Measurements from ENCODE around the gene IL10. TPM values are rescaled to one million over a fixed set of nuclear protein-coding genes. Genes with fewer than 3 reads are reported as not detected.

The IL10 gene
- polyA plus RNA-seq, 1 of the 3 experiments (the other 2 are of a cell fraction) = not detected

DNA sequence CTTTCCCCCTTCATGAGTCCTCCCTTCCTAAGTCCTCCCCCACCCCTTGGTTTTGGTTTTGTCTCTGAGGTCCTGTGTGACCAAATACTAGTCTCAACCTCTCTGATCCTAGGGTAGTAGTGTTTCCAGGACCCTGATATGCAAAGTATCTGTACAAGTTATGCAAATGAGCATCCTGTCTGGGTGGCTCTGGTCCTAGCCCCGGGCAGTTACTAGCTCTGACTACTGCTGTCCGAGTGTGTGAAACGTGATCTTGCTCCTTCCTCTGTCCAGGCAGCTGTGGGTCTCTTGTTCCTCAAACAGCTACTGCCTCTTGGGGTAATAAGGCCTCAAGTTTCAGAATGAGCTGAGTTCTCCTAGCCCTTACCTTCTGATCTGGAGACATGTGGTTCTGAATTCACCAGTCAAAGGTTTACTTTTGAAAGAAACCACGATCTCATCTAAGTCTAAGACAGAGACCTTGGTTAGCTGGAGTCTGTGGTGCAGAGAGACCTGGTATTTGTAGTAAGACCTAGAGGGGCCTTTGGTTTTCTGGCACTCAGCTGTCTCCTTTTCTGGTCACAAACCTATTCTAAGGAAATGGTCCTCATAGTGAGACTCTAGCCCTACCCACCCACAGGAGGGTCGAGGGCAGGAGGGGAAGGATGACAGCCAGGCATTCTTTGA is 32.8 kb downstream of the IL10 start (continued):
- no peak for TF ChIP-seq RXRA (IDR thresholded peaks at IDR 0.05; ENCODE audit: borderline replicate concordance, low read depth)
- TF ChIP-seq, protein P1, sequence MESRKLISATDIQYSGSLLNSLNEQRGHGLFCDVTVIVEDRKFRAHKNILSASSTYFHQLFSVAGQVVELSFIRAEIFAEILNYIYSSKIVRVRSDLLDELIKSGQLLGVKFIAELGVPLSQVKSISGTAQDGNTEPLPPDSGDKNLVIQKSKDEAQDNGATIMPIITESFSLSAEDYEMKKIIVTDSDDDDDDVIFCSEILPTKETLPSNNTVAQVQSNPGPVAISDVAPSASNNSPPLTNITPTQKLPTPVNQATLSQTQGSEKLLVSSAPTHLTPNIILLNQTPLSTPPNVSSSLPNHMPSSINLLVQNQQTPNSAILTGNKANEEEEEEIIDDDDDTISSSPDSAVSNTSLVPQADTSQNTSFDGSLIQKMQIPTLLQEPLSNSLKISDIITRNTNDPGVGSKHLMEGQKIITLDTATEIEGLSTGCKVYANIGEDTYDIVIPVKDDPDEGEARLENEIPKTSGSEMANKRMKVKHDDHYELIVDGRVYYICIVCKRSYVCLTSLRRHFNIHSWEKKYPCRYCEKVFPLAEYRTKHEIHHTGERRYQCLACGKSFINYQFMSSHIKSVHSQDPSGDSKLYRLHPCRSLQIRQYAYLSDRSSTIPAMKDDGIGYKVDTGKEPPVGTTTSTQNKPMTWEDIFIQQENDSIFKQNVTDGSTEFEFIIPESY (IDR thresholded peaks at IDR 0.05; ENCODE audit: borderline replicate concordance, low read depth) = no peak
- TF ChIP-seq SMC3 (IDR thresholded peaks at IDR 0.05; ENCODE audit: low read depth, low read length) = no peak

DNA sequence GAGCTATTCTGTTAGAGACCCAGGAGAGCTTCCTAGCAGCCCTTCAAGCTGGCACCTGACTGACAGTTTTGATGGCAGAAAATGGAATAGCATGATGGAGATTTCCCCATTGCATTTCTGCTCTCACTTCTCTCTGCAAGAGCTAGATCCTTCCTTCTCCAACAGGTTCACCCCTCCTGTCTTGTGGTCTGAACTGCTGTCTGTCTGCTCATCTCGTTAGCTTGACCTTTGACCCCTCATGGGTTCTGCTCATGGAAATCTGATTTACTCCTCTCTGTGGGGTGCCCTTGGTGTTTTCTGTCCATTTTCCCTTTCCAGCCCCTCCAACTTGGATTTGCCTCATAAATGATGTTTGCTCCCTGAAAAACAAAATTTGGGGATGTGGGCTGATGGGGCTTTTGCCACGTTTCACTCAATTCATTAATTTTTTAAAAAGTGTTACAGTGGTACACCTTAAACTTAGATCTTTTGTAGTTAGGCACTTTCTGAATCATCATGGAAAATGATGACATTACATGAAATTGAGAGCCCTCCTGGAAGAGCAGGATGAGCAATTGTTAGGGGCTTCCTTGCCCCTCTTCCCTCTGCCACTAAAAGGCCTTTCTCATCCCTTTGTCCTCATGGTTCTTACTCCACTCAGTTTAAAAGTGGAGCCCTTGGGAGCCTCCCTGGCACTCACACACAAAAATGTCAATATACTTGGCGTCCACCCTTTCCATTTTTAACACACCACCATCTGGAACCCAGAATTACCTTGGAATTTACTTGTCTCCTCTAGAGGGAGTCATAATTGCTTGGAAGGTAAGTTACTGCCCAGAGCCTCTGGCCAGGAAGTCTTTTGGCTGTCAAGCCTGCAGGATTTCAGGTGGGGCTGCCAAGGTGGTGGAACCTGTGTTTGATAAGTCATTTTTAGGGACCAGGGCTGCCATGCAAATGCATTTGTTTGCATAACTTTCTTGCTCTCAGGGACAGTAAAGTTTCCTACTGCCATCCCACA is 33.6 kb downstream of the IL10 start:
- Histone ChIP-seq H3F3A (replicated peaks; ENCODE audit: insufficient read depth) (no peaks in the 10 kb centered on the region), H3K4me2 (no peak overlapping the region), H3K27me3 (ENCODE audit: insufficient read depth) (no peaks in the 10 kb centered on the region), H3K79me2 (ENCODE audit: insufficient read depth) (no peaks in the 10 kb centered on the region), H3K9ac (no peak overlapping the region), H3K9me3 (no peaks in the 10 kb centered on the region), H3K9me2 (no peaks in the 10 kb centered on the region), H3K4me3 (ENCODE audit: low read depth in 2 of 2, low read length in 1 of 2) (no peak overlapping the region), H2AFZ (ENCODE audit: low read depth) (no peak overlapping the region), H4K20me1 (ENCODE audit: insufficient read depth) (peaks cover 5% of the 10 kb centered on the region; the same call in 1 of the 2 replicates), H3K36me3 (replicated peaks in 1 of 2; ENCODE audit: control insufficient read depth in 1 of 2, insufficient read depth in 2 of 2, low read length in 1 of 2) (peaks cover 11 to 14% of the 10 kb centered on the region in 2 experiments), H3K4me1 (ENCODE audit: control insufficient read depth in 1 of 2, insufficient read depth in 2 of 2, low read depth in 1 of 2, low read length in 1 of 2) (peaks cover 0 to 2% of the 10 kb centered on the region in 2 experiments; a peak in 1 of 4 replicates), H3K27ac (ENCODE audit: low read depth in 2 of 2, low read length in 1 of 2) (no peak overlapping the region)
- WGBS (ENCODE audit: low lambda C conversion rate) = 92% methylated on average over 3 of the region's 3 CpGs
- TF ChIP-seq RCOR1 (IDR thresholded peaks at IDR 0.05; ENCODE audit: low read length) (no peak), FOSL2 (IDR thresholded peaks at IDR 0.05; ENCODE audit: borderline replicate concordance, low read depth) (no peak), TAF1 (IDR thresholded peaks at IDR 0.05; ENCODE audit: borderline replicate concordance, low read depth, low read length) (no peak), ELF1 (IDR thresholded peaks at IDR 0.05) (no peak), RAD21 (IDR thresholded peaks at IDR 0.05; ENCODE audit: low read length) (peak; percentile 34; the same call in 1 of the 2 replicates)
- TF ChIP-seq, protein P2, sequence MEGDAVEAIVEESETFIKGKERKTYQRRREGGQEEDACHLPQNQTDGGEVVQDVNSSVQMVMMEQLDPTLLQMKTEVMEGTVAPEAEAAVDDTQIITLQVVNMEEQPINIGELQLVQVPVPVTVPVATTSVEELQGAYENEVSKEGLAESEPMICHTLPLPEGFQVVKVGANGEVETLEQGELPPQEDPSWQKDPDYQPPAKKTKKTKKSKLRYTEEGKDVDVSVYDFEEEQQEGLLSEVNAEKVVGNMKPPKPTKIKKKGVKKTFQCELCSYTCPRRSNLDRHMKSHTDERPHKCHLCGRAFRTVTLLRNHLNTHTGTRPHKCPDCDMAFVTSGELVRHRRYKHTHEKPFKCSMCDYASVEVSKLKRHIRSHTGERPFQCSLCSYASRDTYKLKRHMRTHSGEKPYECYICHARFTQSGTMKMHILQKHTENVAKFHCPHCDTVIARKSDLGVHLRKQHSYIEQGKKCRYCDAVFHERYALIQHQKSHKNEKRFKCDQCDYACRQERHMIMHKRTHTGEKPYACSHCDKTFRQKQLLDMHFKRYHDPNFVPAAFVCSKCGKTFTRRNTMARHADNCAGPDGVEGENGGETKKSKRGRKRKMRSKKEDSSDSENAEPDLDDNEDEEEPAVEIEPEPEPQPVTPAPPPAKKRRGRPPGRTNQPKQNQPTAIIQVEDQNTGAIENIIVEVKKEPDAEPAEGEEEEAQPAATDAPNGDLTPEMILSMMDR (IDR thresholded peaks at IDR 0.05) = peak; percentile 46
- TF ChIP-seq, protein P3, sequence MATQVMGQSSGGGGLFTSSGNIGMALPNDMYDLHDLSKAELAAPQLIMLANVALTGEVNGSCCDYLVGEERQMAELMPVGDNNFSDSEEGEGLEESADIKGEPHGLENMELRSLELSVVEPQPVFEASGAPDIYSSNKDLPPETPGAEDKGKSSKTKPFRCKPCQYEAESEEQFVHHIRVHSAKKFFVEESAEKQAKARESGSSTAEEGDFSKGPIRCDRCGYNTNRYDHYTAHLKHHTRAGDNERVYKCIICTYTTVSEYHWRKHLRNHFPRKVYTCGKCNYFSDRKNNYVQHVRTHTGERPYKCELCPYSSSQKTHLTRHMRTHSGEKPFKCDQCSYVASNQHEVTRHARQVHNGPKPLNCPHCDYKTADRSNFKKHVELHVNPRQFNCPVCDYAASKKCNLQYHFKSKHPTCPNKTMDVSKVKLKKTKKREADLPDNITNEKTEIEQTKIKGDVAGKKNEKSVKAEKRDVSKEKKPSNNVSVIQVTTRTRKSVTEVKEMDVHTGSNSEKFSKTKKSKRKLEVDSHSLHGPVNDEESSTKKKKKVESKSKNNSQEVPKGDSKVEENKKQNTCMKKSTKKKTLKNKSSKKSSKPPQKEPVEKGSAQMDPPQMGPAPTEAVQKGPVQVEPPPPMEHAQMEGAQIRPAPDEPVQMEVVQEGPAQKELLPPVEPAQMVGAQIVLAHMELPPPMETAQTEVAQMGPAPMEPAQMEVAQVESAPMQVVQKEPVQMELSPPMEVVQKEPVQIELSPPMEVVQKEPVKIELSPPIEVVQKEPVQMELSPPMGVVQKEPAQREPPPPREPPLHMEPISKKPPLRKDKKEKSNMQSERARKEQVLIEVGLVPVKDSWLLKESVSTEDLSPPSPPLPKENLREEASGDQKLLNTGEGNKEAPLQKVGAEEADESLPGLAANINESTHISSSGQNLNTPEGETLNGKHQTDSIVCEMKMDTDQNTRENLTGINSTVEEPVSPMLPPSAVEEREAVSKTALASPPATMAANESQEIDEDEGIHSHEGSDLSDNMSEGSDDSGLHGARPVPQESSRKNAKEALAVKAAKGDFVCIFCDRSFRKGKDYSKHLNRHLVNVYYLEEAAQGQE (IDR thresholded peaks at IDR 0.05; ENCODE audit: low read depth, low read length) = no peak
- CTCF ChIA-PET = interaction anchor here (0.7 to 16.7 kb wide), 9 partner anchors 12 to 243 kb away, joined by 3 to 380 read pairs (median 5); no protein-coding TSS in a partner anchor
- no peak for DNase-seq
- POLR2A ChIA-PET = no interaction called here
